GM21723 (cell line): Measurements from ENCODE around the gene MGMT.

Source experiments
- ATAC-seq: cut with Tn5 transposase; IDR thresholded peaks from one replicate; pipeline ENCODE4 v1.9.1; 2021; ENCODE audit warnings: mild to moderate bottlenecking, moderate library complexity; ENCODE audit not compliant: unreplicated experiment

The MGMT gene

GRCh38 chr10:129704786-129705525 is 237.9 kb downstream of the MGMT start:
- no peak for ATAC-seq

- ATAC-seq: no peak
Measured at GRCh38 chr10:129705676-129706075, 238.6 kb downstream of the MGMT start.

DNA sequence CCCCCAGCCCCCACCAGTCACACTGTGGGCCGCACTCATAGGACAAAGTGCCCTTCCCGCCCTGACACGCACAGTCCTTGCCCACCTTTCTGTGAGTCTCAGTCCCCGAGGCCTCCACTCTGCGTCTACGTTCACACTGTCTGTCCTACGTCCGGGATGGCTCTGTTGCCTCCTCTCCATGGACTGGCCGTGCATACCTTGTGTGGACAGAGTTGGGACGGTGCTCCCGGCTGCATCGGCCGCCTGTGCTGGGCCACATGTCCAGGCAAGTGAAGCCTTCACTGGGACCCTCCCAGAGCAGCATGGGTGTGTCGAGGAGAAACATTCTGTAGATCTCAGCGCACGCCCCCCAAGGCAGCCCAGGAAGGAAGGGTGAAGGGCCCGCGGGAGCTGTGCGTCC is 239.0 kb downstream of the MGMT start:
- no peak for ATAC-seq

- ATAC-seq: no peak
Measured at GRCh38 chr10:129706523-129706922, 239.5 kb downstream of the MGMT start.

GRCh38 chr10:129707406-129708388 is 240.7 kb downstream of the MGMT start:
- ATAC-seq: no peak

DNA sequence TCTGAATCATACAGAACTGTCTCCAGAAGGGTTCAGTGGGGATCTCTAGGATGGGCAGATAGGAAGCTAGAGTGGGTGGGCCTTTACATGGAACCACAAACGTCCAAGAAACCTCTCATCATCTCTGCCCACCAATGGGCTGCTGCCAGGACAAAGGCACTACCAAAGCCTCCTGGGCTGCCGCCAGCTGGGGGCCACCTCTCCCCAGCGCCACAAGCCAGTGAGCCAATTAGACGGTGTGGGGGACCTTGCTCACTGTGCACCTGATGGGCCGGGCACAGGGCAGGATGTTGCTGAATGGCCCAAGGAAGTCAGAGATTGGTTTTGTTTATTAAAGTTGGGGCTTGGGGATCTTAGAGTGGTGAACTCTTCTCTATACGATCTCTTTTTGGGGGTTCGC is 242.1 kb downstream of the MGMT start:
- ATAC-seq: no peak

- ATAC-seq: no peak
Measured at GRCh38 chr10:129709627-129710509, 242.8 kb downstream of the MGMT start.

- ATAC-seq: no peak
Measured at GRCh38 chr10:129710510-129710847, 243.4 kb downstream of the MGMT start.

DNA sequence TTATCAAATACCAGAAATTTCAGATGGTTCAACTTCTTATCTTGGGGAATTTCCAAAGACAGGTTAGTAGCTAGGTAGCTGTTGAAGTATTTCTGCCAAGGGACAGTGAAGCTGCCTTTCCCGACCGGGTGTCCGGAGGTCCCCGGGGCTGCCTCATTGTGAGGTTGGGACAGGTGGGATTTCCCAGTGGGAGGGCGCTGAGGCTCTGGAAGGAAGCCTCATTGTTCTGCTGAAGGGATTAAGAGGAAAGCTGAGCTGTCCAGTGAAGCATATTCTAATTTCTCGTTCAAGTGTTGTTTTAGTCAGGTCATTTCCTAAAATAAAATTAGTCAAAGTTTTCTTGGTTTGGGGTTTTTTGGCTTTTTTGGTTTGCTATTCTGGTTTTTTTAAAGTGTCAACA is 244.2 kb downstream of the MGMT start:
- ATAC-seq: no peak

DNA sequence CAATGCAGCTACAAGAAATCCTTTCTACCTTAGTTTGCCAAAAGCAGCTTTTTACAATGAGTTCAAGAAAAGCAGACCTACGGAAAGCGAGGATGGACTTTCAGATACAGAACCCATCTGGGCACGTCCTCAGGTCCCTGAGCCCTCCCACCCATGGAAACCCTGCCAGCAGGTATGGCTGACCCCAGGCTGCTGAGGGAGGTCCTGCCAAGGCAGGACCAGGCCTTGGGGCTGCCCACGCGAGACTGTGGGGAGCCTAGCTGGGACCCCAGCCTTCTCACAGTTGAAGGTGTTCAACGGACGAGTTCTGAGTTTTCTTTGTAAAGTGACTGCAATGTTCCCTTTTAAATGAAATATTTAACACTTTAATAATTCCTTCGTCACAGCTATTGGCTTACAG is 245.0 kb downstream of the MGMT start:
- no peak for ATAC-seq

- ATAC-seq: no peak
Measured at GRCh38 chr10:129713659-129714265, 246.7 kb downstream of the MGMT start.

- ATAC-seq: no peak
Measured at GRCh38 chr10:129715805-129716204, 248.8 kb downstream of the MGMT start.

DNA sequence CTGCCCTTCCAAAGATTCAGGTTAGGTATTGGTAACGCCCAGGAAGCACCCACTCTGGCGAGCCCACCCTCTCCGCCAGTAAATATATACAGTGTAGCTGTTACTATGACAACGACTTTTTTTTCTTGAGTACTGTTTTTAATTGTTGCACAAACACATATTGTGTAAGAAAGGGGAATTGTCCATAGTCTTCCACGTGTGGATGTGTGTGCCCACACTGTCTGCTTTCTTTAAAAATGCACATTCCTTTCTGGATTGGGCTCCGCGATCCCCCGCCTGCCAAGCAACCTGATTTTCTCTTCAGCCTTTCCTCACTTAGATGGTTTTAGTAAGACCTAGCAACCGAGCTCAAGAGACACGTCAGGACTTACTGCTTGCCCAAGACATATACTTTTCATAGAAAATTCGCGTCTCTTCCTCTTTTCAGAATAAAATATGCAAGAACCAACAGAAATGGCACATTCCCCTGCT is 249.2 kb downstream of the MGMT start:
- no peak for ATAC-seq

DNA sequence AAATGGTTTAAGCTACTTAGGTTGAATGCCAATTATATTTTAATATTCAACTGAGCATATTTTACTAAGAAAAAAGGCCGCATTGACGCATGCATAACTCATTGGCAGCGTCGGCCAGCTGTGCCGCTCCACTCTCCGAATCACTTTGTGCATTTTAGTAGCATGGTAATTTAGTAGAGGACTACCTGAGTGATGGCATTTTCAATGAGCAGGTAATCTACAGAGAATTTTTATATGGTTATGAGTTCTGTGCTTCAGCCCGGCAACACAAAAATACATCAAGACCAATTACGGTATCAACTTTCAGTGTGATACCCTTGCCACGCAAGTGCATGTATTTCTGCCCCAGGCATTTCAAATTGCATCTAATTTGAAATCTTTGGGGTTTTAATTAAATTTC is 249.8 kb downstream of the MGMT start:
- no peak for ATAC-seq

GRCh38 chr10:129717816-129718547 is 250.9 kb downstream of the MGMT start:
- no peak for ATAC-seq

- ATAC-seq: no peak
Measured at GRCh38 chr10:129718548-129719414, 251.7 kb downstream of the MGMT start.

GRCh38 chr10:129719415-129719739 is 252.3 kb downstream of the MGMT start:
- ATAC-seq: no peak

GRCh38 chr10:129719889-129720590 is 253.0 kb downstream of the MGMT start:
- ATAC-seq: no peak
